Activated naive CD8-positive, alpha-beta T cell treated with anti-CD3 and anti-CD28 coated beads for 36 hours (primary cell): Measurements from ENCODE around the gene CYBB. TPM values are rescaled to one million over a fixed set of nuclear protein-coding genes. Genes with fewer than 3 reads are reported as not detected.

Source experiments
- DNase-seq: peaks from one replicate; pipeline ENCODE4 v3.0.0; 2021
- H3K27ac Mint-ChIP-seq: one replicate; pipeline ENCODE4 v1.8.0; 2022; ENCODE audit warnings: mild to moderate bottlenecking, moderate library complexity, mixed read lengths
- H3K27me3 Mint-ChIP-seq: one replicate; pipeline ENCODE4 v1.8.0; 2022; ENCODE audit warnings: mild to moderate bottlenecking, mixed read lengths
- H3K36me3 Mint-ChIP-seq: one replicate; pipeline ENCODE4 v1.8.0; 2021; ENCODE audit warnings: mild to moderate bottlenecking, mixed read lengths
- H3K4me1 Mint-ChIP-seq: one replicate; pipeline ENCODE4 v1.8.0; 2021; ENCODE audit warnings: mixed read lengths
- H3K4me3 Mint-ChIP-seq: one replicate; pipeline ENCODE4 v1.8.0; 2022; ENCODE audit warnings: mild to moderate bottlenecking, moderate library complexity, mixed read lengths
- H3K9me3 Mint-ChIP-seq: one replicate; pipeline ENCODE4 v1.8.0; 2022; ENCODE audit warnings: mixed read lengths
- total RNA-seq, 2 experiments: library from RNA; stranded (reverse); gene quantifications; one replicate each; pipeline ENCODE4 v1.2.3, GENCODE V29; 2021

Gene CYBB
- total RNA-seq, 2 experiments from 2014 or later = 0.50 to 0.76 TPM

- H3K4me1 Mint-ChIP-seq = no peaks in the 10 kb centered on the region
- no peaks in the 10 kb centered on the region for H3K27me3 Mint-ChIP-seq
- no peaks in the 10 kb centered on the region for H3K9me3 Mint-ChIP-seq
- no peaks in the 10 kb centered on the region for H3K36me3 Mint-ChIP-seq
- DNase-seq = no peak
- no peak overlapping the region for H3K27ac Mint-ChIP-seq
- no peak overlapping the region for H3K4me3 Mint-ChIP-seq
Observed at GRCh38 chrX:37809970-37810369, 30.1 kb downstream of the CYBB start.

DNA sequence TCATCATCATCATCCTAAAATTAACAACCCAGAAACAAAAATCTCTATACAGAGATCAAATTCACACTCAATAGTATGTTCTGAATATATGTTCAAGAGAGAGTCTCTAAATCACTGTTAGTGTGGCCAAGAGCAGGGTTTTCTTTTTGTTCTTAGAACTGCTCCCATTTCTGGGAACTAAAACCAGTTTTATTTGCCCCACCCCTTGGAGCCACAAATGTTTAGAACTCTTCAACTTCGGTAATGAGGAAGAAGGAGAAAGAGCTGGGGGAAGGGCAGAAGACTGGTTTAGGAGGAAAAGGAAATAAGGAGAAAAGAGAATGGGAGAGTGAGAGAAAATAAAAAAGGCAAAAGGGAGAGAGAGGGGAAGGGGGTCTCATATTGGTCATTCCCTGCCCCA lies 32.3 kb downstream of the CYBB start:
- no peaks in the 10 kb centered on the region for H3K36me3 Mint-ChIP-seq
- DNase-seq = no peak
- H3K4me1 Mint-ChIP-seq = no peaks in the 10 kb centered on the region
- no peak overlapping the region for H3K4me3 Mint-ChIP-seq
- no peaks in the 10 kb centered on the region for H3K27me3 Mint-ChIP-seq
- no peak overlapping the region for H3K27ac Mint-ChIP-seq
- no peaks in the 10 kb centered on the region for H3K9me3 Mint-ChIP-seq

DNA sequence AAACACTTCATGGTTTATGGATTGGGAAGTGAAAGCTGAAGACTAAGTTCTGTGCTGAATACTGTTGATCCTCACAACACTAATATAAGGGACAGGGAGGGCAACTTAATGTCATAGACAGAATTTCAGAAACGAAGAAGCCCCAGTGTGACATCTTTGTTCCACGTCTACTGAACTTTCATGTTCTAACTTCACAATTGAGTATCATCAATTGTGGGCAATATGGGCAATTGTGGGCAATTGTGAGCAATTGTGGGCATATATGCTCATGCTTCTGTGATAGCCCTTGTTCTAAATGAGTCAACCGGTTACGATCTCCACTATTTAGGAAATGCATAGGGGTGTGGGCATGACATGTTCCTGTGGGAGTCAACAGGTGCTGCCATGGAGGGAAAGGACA lies 33.7 kb downstream of the CYBB start:
- no peak overlapping the region for H3K4me3 Mint-ChIP-seq
- no peak for DNase-seq
- H3K9me3 Mint-ChIP-seq = no peaks in the 10 kb centered on the region
- no peaks in the 10 kb centered on the region for H3K4me1 Mint-ChIP-seq
- no peaks in the 10 kb centered on the region for H3K36me3 Mint-ChIP-seq
- no peak overlapping the region for H3K27ac Mint-ChIP-seq
- no peaks in the 10 kb centered on the region for H3K27me3 Mint-ChIP-seq

GRCh38 chrX:37815366-37815765 lies 35.5 kb downstream of the CYBB start:
- H3K4me1 Mint-ChIP-seq = peaks cover 1% of the 10 kb centered on the region

GRCh38 chrX:37816766-37817165 lies 36.9 kb downstream of the CYBB start:
- DNase-seq = no peak
- Mint-ChIP-seq H3K4me3 (no peak overlapping the region), H3K36me3 (no peaks in the 10 kb centered on the region), H3K27ac (no peak overlapping the region), H3K4me1 (peaks cover 2% of the 10 kb centered on the region), H3K9me3 (no peaks in the 10 kb centered on the region), H3K27me3 (no peaks in the 10 kb centered on the region)

More at GRCh38 chrX:37815366-37815765, 35.5 kb downstream of the CYBB start:
- H3K27ac Mint-ChIP-seq = no peak overlapping the region
- no peaks in the 10 kb centered on the region for H3K27me3 Mint-ChIP-seq
- H3K4me3 Mint-ChIP-seq = no peak overlapping the region
- no peaks in the 10 kb centered on the region for H3K36me3 Mint-ChIP-seq
- no peaks in the 10 kb centered on the region for H3K9me3 Mint-ChIP-seq
- DNase-seq = no peak

- Mint-ChIP-seq H3K9me3 (no peaks in the 10 kb centered on the region), H3K4me3 (no peak overlapping the region), H3K27ac (no peak overlapping the region), H3K4me1 (peaks cover 2% of the 10 kb centered on the region), H3K27me3 (no peaks in the 10 kb centered on the region), H3K36me3 (no peaks in the 10 kb centered on the region)
- no peak for DNase-seq
Observed at GRCh38 chrX:37817176-37817575, 37.3 kb downstream of the CYBB start.

DNA sequence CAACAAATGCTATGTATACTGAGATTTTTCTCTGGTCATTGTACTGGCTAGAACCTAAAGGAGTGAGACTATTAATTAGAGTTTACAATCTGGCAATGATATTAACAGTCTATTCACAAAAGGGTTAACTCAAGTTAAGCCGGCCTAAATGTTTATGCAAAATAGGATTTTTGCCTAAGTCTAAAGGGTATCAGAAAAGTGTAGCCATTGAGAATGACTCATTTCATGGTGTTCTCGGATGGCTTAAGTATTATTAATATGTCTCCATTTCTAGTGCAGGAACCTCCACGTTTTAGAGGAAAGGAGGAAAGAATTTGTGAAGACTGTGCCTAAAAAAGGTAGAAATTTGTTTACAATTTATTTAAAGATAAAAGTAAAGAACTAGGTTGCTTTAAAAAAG lies 37.7 kb downstream of the CYBB start:
- H3K9me3 Mint-ChIP-seq = no peaks in the 10 kb centered on the region
- no peak overlapping the region for H3K27ac Mint-ChIP-seq
- DNase-seq = no peak
- no peaks in the 10 kb centered on the region for H3K27me3 Mint-ChIP-seq
- no peaks in the 10 kb centered on the region for H3K36me3 Mint-ChIP-seq
- peaks cover 2% of the 10 kb centered on the region for H3K4me1 Mint-ChIP-seq
- no peak overlapping the region for H3K4me3 Mint-ChIP-seq

GRCh38 chrX:37818031-37818430 lies 38.2 kb downstream of the CYBB start:
- Mint-ChIP-seq H3K4me3 (no peak overlapping the region), H3K4me1 (peaks cover 2% of the 10 kb centered on the region), H3K36me3 (no peaks in the 10 kb centered on the region), H3K9me3 (no peaks in the 10 kb centered on the region), H3K27me3 (no peaks in the 10 kb centered on the region), H3K27ac (no peak overlapping the region)
- no peak for DNase-seq

GRCh38 chrX:37820646-37821045 lies 40.8 kb downstream of the CYBB start:
- DNase-seq = no peak
- H3K9me3 Mint-ChIP-seq = no peaks in the 10 kb centered on the region
- no peak overlapping the region for H3K4me3 Mint-ChIP-seq
- peaks cover 16% of the 10 kb centered on the region for H3K4me1 Mint-ChIP-seq
- no peaks in the 10 kb centered on the region for H3K27me3 Mint-ChIP-seq
- no peaks in the 10 kb centered on the region for H3K36me3 Mint-ChIP-seq
- peak overlapping the region; percentile 25 for H3K27ac Mint-ChIP-seq

DNA sequence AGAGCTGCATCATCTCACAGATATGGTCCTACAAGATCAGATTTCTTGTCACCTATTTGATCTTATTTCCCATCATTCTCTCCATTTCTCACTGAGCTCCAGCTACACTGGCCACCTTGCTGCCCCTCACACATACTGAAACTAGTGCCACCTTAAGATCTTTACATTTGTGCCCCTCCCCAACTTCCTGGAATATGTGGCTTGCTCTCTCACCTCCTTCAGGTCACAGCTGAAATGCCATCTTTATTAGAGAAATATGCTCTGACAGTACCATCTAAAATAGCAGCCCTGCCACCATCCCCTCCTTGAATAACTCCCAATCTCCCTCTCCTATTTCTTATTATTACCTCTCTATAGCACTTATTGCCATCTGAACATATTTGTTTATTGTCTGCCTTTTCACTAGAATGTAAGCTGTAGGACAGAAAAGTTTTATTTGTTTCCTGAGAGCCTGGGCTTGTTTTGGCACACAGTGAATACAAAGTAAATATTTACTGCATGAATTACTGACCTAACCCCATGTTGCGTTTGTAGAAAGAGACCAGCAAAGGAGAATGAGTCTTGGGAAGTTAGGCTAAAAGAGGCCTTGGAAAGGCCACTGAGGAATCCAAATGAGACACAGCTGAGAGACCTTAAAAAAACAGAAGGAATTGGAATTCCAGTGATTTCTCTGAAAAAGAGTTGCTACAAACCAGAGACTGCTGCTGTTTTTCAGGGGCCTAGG lies 44.8 kb downstream of the CYBB start:
- H3K27me3 Mint-ChIP-seq = no peaks in the 10 kb centered on the region
- no peak overlapping the region for H3K4me3 Mint-ChIP-seq
- no peak overlapping the region for H3K27ac Mint-ChIP-seq
- H3K36me3 Mint-ChIP-seq = no peaks in the 10 kb centered on the region
- DNase-seq = no peak
- H3K9me3 Mint-ChIP-seq = no peaks in the 10 kb centered on the region
- H3K4me1 Mint-ChIP-seq = peaks cover 17% of the 10 kb centered on the region

DNA sequence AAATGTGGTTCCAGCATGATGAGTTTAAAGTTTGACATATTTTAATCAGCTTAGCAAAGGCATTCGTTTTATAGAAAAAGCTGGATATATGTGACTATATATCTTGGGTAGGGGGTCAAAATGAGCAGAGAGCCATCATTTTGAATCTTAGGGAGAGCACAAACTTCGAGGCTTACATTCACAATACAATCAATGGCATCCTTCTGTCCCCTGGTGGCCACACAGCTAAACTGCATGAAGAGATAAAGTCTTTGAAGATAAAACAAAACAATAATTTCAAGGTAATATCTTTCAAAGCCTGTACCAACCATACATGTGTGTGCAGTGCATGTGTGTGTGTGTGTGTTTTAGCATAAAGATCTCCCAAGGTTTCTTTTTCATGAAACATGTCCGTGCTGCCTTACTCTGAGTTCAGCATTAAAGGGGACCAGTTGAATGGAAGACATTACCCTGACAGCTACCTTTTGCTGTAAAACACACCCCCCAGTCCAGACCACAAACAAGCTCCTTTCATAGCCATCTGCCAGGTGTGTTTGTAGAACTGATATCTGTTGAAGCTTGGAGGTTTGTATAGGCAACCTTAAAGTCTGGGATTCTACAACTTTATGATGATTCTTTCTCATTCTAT lies 45.5 kb downstream of the CYBB start:
- peaks cover 17% of the 10 kb centered on the region for H3K4me1 Mint-ChIP-seq
- no peaks in the 10 kb centered on the region for H3K36me3 Mint-ChIP-seq
- H3K9me3 Mint-ChIP-seq = no peaks in the 10 kb centered on the region
- no peak overlapping the region for H3K27ac Mint-ChIP-seq
- no peaks in the 10 kb centered on the region for H3K27me3 Mint-ChIP-seq
- DNase-seq = peak; percentile 18
- no peak overlapping the region for H3K4me3 Mint-ChIP-seq

GRCh38 chrX:37829721-37830120 lies 49.9 kb downstream of the CYBB start:
- no peak overlapping the region for H3K4me3 Mint-ChIP-seq
- no peak overlapping the region for H3K27ac Mint-ChIP-seq
- H3K4me1 Mint-ChIP-seq = peaks cover 10% of the 10 kb centered on the region
- DNase-seq = no peak
- H3K9me3 Mint-ChIP-seq = no peaks in the 10 kb centered on the region
- H3K36me3 Mint-ChIP-seq = no peaks in the 10 kb centered on the region
- H3K27me3 Mint-ChIP-seq = no peaks in the 10 kb centered on the region

DNA sequence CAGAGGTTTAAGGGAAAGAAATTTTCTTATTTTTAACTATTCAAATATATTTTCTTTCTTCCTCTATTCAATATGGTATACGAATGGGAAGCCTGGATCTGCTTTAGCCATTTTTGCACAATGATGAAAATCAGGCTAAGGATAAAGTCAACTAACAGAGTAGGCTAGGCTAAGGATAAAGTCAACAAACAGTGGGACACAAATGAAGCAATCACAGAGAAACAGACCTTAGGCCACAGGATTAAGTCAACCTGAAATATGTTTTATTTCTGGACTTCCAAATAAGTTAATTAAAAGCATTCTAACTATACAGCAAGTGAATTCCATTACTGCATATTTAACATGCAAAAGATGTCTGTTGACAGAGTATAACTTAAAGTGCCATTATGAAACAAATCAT lies 50.5 kb downstream of the CYBB start:
- DNase-seq = no peak
- Mint-ChIP-seq H3K4me3 (no peak overlapping the region), H3K27ac (no peak overlapping the region), H3K4me1 (peaks cover 3% of the 10 kb centered on the region), H3K27me3 (no peaks in the 10 kb centered on the region), H3K9me3 (no peaks in the 10 kb centered on the region), H3K36me3 (no peaks in the 10 kb centered on the region)

DNA sequence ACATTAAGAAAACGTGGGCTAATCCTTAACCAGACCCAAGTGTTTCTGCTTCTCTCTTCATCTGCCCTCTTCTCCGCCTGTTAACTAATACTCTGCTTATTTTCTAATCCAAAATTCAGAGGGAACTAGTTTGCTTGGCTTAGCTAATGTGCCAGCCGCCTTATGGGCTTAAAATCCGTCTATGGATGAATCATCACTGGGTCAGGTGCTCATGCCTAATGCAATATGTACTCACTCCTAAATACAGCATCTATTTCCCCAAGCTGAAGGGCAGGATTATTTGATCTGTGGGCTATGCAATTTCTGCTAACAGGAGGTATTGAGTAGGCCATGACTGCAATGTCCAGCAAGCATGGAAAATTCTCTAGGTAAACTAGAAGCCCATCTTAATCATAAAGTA lies 55.1 kb downstream of the CYBB start:
- no peak overlapping the region for H3K27ac Mint-ChIP-seq
- peaks cover 3% of the 10 kb centered on the region for H3K36me3 Mint-ChIP-seq
- no peak for DNase-seq
- no peak overlapping the region for H3K4me3 Mint-ChIP-seq
- no peaks in the 10 kb centered on the region for H3K27me3 Mint-ChIP-seq
- no peaks in the 10 kb centered on the region for H3K9me3 Mint-ChIP-seq
- H3K4me1 Mint-ChIP-seq = no peaks in the 10 kb centered on the region

GRCh38 chrX:37840931-37841330 lies 61.1 kb downstream of the CYBB start:
- H3K27ac Mint-ChIP-seq = no peak overlapping the region
- no peaks in the 10 kb centered on the region for H3K9me3 Mint-ChIP-seq

DNA sequence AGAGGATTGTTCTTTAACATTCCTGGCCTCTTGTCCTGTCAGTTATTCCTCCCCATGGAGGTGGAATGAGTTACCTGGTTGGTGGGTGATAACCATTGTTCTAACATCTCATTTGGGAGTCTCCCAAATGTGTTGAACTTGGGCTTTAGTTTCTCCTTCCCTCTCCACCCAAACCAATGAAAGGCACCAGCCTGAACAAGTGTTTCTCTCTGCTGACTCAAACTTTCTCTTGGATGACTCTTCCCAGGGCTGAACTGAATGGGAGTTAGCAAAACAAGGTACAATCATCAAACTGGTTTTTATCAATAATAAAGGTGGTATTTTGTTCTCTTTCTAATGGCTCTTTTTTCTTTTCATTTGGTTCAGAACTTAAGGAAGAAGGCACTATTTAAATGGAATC lies 64.8 kb downstream of the CYBB start:
- Mint-ChIP-seq H3K27me3 (no peaks in the 10 kb centered on the region), H3K9me3 (peaks cover 1% of the 10 kb centered on the region), H3K4me1 (peaks cover 20% of the 10 kb centered on the region), H3K27ac (no peak overlapping the region), H3K4me3 (no peak overlapping the region), H3K36me3 (peaks cover 11% of the 10 kb centered on the region)
- no peak for DNase-seq

More at GRCh38 chrX:37840931-37841330, 61.1 kb downstream of the CYBB start:
- Mint-ChIP-seq H3K4me3 (no peak overlapping the region), H3K4me1 (peaks cover 11% of the 10 kb centered on the region), H3K27me3 (no peaks in the 10 kb centered on the region), H3K36me3 (peaks cover 14% of the 10 kb centered on the region)
- DNase-seq = no peak
